ENCODE results near the gene SP140L.
"Not testable (repeated sequence)": the region's sequence is repeated elsewhere in the genome, so short reads cannot be mapped to it uniquely, and the experiment has no call there.

The SP140L gene

GRCh38 chr2:230423851-230424458 lies 97.0 kb downstream of the SP140L start:
- no peak for DNase-seq

- DNase-seq, result no peak
These were observed 98.4 kb downstream of the SP140L start for GRCh38 chr2:230425377-230425776.

GRCh38 chr2:230429513-230429912 lies 102.5 kb downstream of the SP140L start:
- no peak for DNase-seq

DNA sequence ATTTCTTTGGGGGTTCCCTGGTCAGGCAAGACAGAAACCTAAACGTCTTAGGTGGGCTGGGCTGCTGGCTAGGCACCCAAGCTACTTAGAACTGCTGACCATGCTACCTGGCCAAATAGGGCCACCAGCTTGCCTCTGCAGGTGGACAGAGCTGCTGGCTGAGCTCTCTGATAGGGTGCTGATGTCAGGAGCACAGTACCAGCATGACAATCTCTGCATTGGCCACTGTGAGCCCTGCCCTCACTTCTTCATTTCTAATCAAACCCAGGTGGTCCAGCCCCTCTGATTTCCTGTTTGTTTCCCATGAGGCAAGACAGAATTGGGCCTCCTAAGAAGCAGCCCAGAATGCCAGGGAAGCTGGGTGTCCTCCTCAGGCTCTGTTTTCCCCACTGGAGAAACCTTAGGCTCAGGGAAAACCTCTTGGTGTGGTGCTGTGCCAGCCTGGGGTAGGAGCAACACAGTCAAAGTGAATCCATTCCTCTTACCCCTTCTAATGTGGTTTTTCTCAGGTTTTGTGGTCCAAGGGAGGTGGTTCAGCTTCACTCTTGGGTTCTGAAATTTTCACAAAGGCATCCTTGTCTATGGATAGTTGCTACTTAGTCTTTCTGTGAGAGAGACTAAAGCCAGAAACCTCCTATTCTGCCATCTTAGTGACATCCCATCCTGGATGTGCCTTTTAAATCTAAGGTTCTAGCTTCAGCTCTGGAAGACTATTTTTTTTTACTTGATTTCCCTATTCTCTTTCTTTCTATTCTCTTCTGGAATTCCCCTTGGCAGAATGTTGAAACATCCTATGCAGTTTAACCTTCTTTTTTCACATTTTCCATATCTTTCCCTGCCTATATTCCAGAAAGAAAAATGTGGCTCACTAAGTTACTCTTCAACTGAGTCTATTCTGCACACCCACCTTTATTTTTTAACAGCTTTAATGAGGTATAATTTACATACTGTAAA lies 104.2 kb downstream of the SP140L start:
- no peak for DNase-seq

DNA sequence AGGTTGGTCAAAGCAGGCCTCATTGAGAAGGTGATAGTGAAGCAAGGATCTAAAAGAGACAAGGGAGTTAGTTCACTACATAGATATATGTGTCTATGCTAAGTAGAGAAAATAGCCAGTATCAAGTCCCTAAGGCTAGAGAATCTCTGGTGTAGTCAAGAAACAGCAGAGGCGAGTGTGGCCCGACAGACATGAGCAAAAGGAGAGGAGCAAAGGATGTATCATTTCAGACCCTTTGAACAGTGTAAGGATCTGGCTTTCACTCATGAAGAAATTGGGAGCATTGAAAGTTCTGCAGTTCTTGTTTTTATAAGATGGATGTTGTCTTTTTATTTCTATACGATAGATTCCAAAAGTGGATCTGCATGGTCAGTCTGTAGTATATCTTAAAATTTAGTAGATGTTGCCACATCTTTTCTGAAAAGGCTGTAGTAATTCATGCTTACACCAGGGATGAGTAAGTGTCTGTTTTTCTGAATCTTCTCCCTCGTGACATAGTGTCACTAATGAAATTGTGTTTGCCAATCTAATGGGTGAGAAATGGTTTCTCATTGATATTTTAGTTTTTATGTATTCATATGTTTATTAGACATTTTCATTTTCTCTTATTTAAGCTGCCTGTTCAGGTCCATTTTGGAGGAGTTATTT lies 107.8 kb downstream of the SP140L start:
- no peak for DNase-seq

DNA sequence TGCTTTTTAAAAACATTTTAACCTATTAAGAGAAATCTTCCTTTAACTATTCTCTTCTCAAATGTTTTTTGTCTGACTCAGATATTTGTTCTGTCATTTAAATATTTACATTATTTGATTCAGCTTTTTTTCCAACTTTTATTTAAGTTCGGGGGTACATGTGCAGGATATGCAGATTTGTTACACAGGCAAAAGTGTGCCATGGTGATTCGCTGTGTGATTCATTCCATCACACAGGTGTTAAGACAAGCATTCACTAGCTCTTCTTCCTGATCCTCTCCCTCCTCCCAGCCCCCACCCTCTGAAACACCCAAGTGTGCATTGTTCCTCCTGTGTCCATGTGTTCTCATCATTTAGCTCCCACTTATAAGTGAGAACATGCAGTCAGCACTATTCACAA lies 108.4 kb downstream of the SP140L start:
- DNase-seq, result no peak

GRCh38 chr2:230439121-230439520 lies 112.1 kb downstream of the SP140L start:
- not testable (repeated sequence) for DNase-seq

DNA sequence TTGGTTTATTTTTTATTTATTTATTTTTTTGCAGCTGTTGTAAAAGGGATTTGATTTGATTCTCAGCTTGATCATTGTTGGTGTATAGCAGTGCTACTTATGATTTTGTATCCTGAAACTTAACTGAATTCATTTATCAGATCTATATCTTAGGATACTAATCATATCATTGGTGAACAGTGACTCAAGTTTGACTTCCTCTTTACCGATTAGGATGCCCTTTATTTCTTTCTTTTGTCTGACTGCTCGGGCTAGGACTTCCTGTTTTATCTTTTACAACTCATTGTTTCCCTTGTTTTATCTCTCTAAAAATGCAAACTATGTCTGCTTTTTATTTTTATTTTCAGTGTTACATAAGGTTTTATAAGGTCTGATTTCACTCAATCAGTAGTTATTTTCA lies 112.6 kb downstream of the SP140L start:
- no peak for DNase-seq

- DNase-seq, result no peak
These were observed 114.4 kb downstream of the SP140L start for GRCh38 chr2:230441227-230441897.

GRCh38 chr2:230443541-230443940 lies 116.5 kb downstream of the SP140L start:
- no peak for DNase-seq

DNA sequence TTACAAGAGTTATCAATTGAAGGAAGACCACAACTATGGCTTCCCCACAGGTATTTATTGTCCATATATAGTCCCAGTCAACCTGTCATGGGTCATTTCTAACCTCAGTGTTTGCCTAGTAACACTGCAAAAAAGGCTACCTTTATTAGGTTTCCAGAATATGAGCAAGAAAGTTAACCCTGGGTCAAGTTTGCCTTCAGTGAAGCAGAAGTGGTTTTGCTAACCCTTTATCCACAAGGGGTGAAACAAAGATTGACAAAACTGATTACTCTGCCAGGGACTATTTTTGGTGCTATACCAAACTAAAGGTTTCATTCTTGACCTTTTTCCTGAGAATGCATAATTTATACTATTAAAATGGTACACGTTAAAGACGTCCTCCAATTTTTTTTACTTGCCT lies 117.8 kb downstream of the SP140L start:
- no peak for DNase-seq

GRCh38 chr2:230447036-230447435 lies 120.0 kb downstream of the SP140L start:
- no peak for DNase-seq

- no peak for DNase-seq
These were observed 120.8 kb downstream of the SP140L start for GRCh38 chr2:230447455-230448451.

- DNase-seq, result no peak
These were observed 123.0 kb downstream of the SP140L start for GRCh38 chr2:230449901-230450467.

DNA sequence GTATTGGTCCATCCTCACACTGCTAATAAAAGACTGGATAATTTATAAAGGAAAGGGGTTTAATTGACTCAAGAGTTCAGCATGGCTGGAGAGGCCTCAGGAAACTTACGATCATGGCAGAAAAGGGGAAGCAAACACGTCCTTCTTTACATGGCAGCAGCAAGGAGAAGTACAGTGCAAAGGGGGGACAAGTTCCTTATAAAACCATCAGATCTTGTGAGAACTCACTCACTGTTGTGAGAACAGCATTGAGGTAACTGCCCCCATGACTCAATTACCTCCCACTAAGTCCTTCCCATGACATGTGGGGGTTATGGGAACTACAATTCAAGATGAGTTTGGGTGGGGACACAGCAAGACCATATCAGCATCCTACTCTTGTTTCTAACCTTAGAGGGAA lies 126.0 kb downstream of the SP140L start:
- DNase-seq, result no peak

Data from midbrain (tissue), 1 donor.